ENCODE data around the gene CACNA1E.
A peak's percentile ranks its signal among the peaks of the same experiment; 100 is the strongest.

CACNA1E gene

DNA sequence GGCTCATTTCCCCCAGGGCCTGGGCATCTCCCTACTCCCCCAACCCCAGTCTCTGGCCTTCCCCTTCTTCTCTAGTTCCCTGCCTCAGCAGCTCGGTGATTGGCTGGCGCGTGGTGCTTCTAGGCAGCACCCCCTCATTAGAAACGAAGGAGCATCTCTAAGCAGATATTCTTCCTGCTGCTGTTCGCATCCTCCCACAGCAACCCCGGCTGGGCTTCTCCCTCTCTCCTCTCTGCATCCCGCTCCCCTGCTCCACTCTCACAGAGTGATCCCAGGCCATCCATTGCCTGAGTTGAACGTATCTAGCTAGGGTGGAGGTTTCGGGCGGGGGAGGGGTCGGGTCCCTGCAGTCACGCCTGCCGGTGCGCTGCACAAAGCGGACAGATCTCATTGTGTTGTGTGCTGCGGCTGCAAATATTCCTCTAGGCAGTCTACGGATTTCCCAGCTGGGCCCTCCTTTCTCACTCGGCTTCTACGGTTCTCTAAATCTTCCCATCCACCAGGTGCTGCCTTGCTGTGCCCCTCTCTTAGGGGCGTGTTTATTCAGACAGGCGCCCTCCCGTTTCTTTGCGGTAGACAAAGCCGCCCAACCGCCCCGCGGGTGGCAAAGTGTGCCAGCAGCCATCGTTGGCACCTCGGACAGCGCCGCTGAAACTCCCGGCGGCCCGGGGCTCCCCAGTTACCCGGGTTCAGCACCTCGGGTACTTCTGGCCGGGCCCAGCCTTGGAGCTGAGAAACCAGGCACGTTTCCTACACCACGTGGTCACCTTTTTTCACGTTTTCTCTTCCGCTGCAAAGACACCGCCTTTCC, 2.2 kb downstream of the CACNA1E start:
- DNase-seq = no peak

GRCh38 chr1:181486098-181486420, 2.7 kb downstream of the CACNA1E start:
- no peak for DNase-seq

DNA sequence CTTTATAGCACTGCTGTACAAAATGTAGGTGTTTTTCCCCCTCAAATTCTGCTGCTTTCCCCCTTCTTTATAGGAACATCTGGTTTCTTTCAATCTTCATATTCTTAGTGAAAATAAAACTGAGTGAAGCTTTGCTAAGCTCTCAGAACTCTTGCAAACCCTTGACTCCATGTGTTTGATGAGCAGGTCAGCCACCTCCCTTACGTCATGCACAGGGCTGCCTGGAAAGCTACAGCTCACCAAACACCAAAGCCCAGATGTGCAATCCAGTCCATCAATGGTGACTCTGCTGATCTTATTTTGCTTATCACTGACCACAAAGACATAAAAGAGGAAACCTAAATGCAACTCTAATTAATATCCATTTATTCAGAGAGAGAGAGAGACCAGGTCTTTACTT, 5.5 kb downstream of the CACNA1E start:
- DNase-seq = no peak

DNA sequence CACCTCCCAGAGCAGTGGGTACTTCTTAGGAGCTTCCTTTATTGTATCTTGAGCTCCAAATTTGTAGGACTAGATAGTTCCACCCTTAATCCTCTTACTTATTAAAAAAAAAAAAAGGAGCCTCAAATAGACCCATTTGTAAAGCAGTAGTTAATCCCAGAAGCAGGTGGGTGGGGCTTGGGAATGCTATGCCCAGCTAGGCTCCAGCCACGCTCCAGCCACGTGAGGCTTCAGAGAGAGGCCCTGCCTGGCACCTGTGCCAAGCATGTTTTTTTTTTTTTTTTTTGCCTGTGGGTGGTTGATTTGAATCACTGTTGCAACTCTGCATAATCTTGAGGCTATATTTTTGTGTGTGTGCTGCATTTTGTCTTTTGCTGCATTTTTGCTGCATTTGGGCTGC, 7.0 kb downstream of the CACNA1E start:
- DNase-seq = no peak

DNA sequence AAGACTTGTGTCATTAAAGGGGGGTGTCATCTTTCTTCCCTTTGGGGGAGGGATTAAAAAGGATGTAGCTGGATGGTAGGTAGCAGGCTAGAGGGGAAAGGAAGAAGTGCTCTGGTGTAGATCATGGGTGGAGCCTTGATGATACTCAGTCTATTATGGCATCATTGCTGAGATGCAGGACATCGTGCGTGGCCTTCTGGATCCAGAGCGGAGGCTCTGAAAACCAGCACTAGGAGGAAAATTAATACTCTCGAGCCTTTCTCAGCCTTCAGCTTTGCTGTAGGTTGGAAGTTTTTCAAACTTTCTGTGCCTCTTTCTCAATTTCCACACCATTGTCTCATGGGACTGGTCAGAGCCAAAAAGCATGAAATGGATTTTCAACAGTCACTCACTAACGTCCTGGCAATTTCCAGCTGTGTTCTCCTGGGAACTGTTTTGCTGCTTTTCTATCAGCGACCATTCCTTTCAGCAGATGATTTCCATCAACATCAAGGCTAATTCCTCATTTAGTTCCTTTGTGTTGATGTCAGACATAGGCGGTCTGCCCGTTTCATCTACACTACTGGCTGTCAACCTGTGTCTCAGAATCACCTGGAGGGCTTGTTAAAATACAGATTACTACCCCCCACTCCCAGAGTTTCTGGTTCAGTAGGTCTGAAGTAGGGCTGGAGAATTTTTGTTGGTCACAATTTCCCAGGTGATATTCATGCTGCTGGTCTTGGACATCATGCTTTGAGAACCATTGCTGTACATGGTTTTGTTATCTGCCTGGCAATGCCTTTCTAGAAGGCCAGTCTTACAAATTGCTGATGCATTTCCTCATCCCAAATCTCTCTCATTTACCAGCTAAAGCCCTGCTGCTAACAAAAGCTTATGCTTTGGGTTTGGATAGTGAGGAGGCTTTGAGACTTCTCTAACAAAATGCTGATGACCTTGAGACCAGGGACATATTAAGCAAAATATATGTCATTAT, 7.7 kb downstream of the CACNA1E start:
- DNase-seq = no peak

- no peak for DNase-seq
Observed at GRCh38 chr1:181493166-181493565, 9.8 kb downstream of the CACNA1E start.

- DNase-seq = no peak
Observed at GRCh38 chr1:181493885-181494284, 10.6 kb downstream of the CACNA1E start.

- no peak for DNase-seq
Observed at GRCh38 chr1:181496759-181497158, 13.4 kb downstream of the CACNA1E start.

- DNase-seq = no peak
Observed at GRCh38 chr1:181497870-181498269, 14.6 kb downstream of the CACNA1E start.

GRCh38 chr1:181499825-181500224, 16.5 kb downstream of the CACNA1E start:
- DNase-seq = no peak

GRCh38 chr1:181500636-181501035, 17.3 kb downstream of the CACNA1E start:
- no peak for DNase-seq

- DNase-seq = no peak
Observed at GRCh38 chr1:181501612-181502011, 18.3 kb downstream of the CACNA1E start.

DNA sequence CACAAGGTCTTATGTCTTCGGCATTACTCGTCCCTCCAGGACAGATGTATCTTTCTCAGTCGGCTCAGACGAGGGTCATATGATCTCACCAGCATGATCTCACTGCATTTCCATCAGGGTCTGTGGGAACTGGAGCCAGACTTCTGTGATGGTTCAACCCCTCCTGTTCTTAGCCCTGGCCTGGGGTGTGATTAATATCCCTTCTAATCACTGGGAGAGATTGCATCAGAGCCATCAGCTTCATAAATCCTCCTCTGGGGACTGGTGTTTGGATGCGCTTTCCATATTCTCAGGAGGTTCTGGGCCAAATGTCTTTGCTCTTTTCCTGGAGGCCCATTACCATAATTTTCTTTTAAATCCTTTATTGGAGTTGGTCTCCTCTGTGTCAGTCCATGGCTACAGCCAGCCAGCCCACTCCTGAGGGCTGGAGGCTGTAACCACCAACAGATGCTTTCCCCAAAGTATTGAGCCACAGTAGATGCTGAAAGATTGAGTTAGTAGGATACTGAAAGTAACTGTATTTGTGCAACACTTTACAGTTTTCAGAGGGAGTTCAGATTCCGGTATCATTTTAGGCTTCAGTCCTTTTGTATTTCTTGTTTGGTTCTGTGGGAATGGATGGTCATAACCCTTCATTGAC, 20.0 kb downstream of the CACNA1E start:
- DNase-seq = peak; percentile 23

GRCh38 chr1:181504399-181504842, 21.1 kb downstream of the CACNA1E start:
- DNase-seq = peak; percentile 29

- DNase-seq = no peak
Observed at GRCh38 chr1:181506563-181507353, 23.4 kb downstream of the CACNA1E start.

GRCh38 chr1:181508486-181509165, 25.3 kb downstream of the CACNA1E start:
- DNase-seq = peak; percentile 6

GRCh38 chr1:181513786-181514297, 30.5 kb downstream of the CACNA1E start:
- peak; percentile 3 for DNase-seq

DNA sequence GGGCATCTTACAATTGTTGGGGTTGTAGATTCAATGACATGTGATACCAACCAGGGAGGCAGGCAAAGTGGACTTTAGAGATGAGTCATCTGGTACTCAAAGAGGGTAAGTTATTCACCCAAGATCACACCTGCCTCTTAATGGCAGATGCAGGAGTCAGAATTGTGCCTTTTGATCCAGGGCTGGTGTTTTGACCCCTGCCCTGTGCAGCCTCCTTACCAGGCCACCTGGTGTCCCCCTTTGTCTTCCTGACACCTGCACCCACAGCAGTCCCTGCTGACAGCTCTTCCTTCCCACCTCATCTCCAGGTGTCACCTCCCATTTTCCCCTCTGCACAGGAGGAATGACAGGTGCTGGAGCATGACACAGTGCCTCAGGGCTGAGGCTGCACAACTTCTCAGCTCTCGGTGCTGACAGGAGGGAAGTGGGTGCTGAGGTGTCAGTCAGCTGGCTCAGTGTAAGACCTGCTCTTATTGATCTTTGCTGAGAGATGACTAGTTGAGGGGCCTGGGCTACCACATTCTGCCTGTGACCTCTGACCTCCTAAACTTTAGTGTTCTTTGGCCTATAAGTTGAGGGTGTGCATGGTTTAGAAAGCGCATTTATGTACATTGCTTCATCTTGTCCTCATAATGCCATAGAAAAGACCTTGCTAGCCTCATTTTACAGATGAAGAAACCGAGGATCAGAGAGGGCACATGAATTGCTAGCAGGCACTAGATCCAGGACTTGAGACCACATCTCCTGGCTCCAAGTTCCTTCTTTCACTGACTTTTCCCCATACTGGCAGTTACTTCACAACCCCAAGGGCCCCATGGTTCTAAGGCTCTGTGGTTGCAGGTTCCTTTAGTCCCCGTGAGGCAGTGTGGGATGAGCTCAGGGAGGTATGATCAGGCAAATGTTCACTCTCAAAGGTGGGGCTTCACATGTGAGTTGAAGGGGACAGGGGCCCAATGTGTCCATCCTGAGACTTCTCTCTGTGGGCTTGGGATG, 31.3 kb downstream of the CACNA1E start:
- no peak for DNase-seq

DNA sequence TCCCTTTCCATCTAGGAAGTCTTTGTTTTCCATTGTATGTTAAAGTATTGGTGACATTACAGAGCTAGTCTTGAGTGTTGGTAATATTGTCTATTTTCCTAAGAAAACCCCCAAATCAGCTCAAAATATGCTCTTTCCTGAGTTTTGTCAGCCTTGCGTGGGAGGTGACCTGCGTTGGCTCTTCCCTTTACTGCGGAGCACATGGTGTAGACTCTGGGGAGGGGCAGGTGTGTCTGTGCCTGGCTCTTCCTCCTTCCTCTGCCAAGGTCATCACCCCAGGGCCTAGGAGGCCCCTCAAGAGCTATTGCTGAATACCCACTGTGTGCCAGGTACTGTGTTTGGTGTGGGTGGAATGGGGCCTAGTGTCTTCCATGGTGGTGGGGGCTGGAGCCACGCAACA, 33.4 kb downstream of the CACNA1E start:
- DNase-seq = no peak

DNA sequence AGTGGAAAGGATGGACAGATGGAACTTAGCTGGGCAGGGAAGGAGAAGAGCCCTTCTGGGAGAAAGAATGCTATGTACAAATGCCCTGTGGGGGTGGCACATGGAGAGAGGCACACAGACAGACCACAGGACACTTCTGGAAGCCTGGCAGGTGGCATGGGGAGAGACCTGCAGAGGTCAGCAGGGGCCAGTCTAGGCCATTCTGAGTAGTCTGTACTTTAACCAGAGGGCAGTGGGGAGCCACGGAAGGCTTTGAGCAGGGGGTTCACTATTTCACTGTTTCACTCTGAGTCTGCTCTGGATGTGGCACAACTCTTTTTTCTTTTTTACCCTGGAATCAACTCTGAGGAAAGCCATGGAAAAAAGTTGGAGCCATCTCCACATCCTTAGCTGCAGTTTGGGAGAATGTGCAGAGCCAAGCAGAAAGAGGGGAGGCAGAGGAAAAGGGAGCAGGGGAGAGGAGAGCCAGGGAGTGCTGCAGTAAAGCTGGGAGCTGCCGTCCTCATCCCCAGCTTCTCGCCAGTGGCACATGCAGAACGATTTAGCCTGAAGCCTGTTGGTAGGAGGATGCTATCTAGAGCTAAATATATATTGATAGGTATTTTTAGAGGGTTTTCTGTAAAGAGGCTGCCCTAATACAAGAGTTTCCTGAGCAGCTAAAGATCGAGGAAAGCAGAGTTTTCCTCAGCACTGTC, 34.0 kb downstream of the CACNA1E start:
- no peak for DNase-seq

Measured in EL (cell line).